K562 (cell line): ENCODE data around the gene HIRIP3. TPM values are rescaled to one million over a fixed set of nuclear protein-coding genes. Genes with fewer than 3 reads are reported as not detected.

Experiments
- ATAC-seq: fragments of 200-7000 bp; cut with Tn5 transposase; 3 replicates; pipeline ENCODE4 v1.9.1; 2020; ENCODE audit warnings: moderate library complexity
- BruUV-seq: library from RNA; stranded (reverse); fragments of 400-500 nt; replicated peaks from 2 replicates; lab custom pipeline; 2021; lab: Mats Ljungman, UMichigan
- CTCF ChIA-PET: fragments of 300-600 bp; formaldehyde crosslinking; extraction: SDS; loops from one replicate; lab custom pipeline; 2021; ENCODE audit warnings: low intra/inter-chr PET ratio; lab: Yijun Ruan, JAX
- POLR2A ChIA-PET: fragments of 300-600, 350-650 bp; sonication (Branson Sonifier 250); formaldehyde crosslinking; extraction: SDS; loops from one replicate; lab custom pipeline; 2021; ENCODE audit warnings: antibody characterized with exemption, inconsistent platforms; lab: Yijun Ruan, JAX
- DNase-seq, 4 experiments: peaks; one replicate each; pipeline versions ENCODE4 v3.0.0 to v3.0.0-alpha.2; 2011 to 2018; ENCODE audit warnings: low spot score in 3 of 4, mixed read lengths in 3 of 4; ENCODE audit errors: extremely low read depth in 1 of 4
- FAIRE-seq: peaks from 2 replicates; lab custom pipeline; 2011; peaks lifted over from hg19 to GRCh38; lab: Jason Lieb, UNC
- H2AFZ ChIP-seq: 2 replicates; pipeline ENCODE4 v1.6.0; 2011; ENCODE audit warnings: low read depth, low read length, control low read depth, inconsistent platforms
- H3K27ac ChIP-seq: fragments of 200-600 bp; 3 replicates; pipeline ENCODE4 v1.8.0; 2011; ENCODE audit warnings: low read depth, mild to moderate bottlenecking, control low read depth, inconsistent platforms, low read length, moderate library complexity, mixed read lengths; ENCODE audit errors: extremely low read depth
- H3K27me3 ChIP-seq, 2 experiments: fragments of 300-600 bp in 1 of 2; 2 replicates in 1 of 2; 3 replicates in 1 of 2; pipeline versions ENCODE4 v1.6.0 to v1.8.0; 2011; ENCODE audit warnings: inconsistent platforms in 2 of 2, low read length in 2 of 2, mild to moderate bottlenecking in 1 of 2, mixed read lengths in 1 of 2, moderate library complexity in 1 of 2; ENCODE audit not compliant: control insufficient read depth in 2 of 2, insufficient read depth in 2 of 2
- H3K36me3 ChIP-seq: fragments of 300-600 bp; 3 replicates; pipeline ENCODE4 v1.8.0; 2011; ENCODE audit warnings: mild to moderate bottlenecking, low read length, inconsistent platforms; ENCODE audit not compliant: control insufficient read depth, insufficient read depth
- H3K4me1 ChIP-seq, 2 experiments: fragments of 200-600 bp in 1 of 2; replicated peaks in 1 of 2; 2 replicates in 1 of 2; 3 replicates in 1 of 2; pipeline versions ENCODE4 v1.5.1 to v1.8.0; 2011; ENCODE audit warnings: inconsistent platforms in 2 of 2, low read length in 2 of 2, mild to moderate bottlenecking in 1 of 2, mixed read lengths in 1 of 2, moderate library complexity in 1 of 2; ENCODE audit not compliant: control insufficient read depth in 2 of 2, insufficient read depth in 2 of 2
- H3K4me2 ChIP-seq: 2 replicates; pipeline ENCODE4 v1.6.1; 2011; ENCODE audit warnings: low read length, control low read depth, inconsistent platforms, mixed read lengths; ENCODE audit not compliant: insufficient read depth
- H3K4me3 ChIP-seq: fragments of 200-600 bp; sonication (generic), shearing (Covaris generic); 2 replicates; pipeline ENCODE4 v1.5.1; 2016; ENCODE audit warnings: control low read depth, inconsistent platforms
- H3K79me2 ChIP-seq: fragments of 200-600 bp; 3 replicates; pipeline ENCODE4 v1.8.0; 2011; ENCODE audit warnings: low read length, inconsistent platforms; ENCODE audit not compliant: control insufficient read depth, insufficient read depth
- H3K9ac ChIP-seq, 2 experiments: 2 replicates each; pipeline versions ENCODE4 v1.6.0 to v1.6.1; 2011; ENCODE audit warnings: low read depth in 2 of 2, low read length in 2 of 2, control low read depth in 1 of 2, inconsistent platforms in 1 of 2, mild to moderate bottlenecking in 1 of 2, mixed read lengths in 1 of 2; ENCODE audit not compliant: insufficient read depth in 1 of 2
- H3K9me1 ChIP-seq: one replicate; pipeline ENCODE4 v1.6.0; 2011; ENCODE audit warnings: inconsistent platforms, mild to moderate bottlenecking, low read length, moderate library complexity; ENCODE audit not compliant: control insufficient read depth, insufficient read depth
- H3K9me3 ChIP-seq: replicated peaks from 2 replicates; pipeline ENCODE4 v1.5.1; 2011; ENCODE audit warnings: low read depth, low read length, inconsistent platforms; ENCODE audit not compliant: control insufficient read depth, insufficient read depth
- H4K20me1 ChIP-seq: replicated peaks from 2 replicates; pipeline ENCODE4 v1.6.1; 2011; ENCODE audit warnings: low read length, inconsistent platforms, mixed read lengths; ENCODE audit not compliant: control insufficient read depth, insufficient read depth
- ARID1B ChIP-seq: fragments of 450-650 bp; IDR thresholded peaks from 2 replicates; pipeline ENCODE4 v1.6.1; 2016; ENCODE audit warnings: antibody characterized with exemption, mild to moderate bottlenecking, inconsistent platforms
- CHAMP1 ChIP-seq: fragments of 450-650 bp; IDR thresholded peaks from 2 replicates; pipeline ENCODE4 v1.6.1; 2016; ENCODE audit warnings: mild to moderate bottlenecking
- CREB3 ChIP-seq: fragments of 450-650 bp; conservative IDR thresholded peaks from 2 replicates; pipeline ENCODE4 v1.6.1; 2016; ENCODE audit warnings: missing genetic modification characterization, low read depth, mild to moderate bottlenecking, missing compliant biosample characterization, moderate library complexity
- EHMT2 ChIP-seq: fragments of 450-650 bp; IDR thresholded peaks from 2 replicates; pipeline ENCODE4 v1.6.1; 2018; ENCODE audit warnings: antibody characterized with exemption
- HDAC1 ChIP-seq, 2 experiments: fragments of 450-650 bp; IDR thresholded peaks; 2 replicates each; pipeline ENCODE4 v1.6.1; 2016 to 2017; ENCODE audit warnings: inconsistent platforms in 1 of 2, mild to moderate bottlenecking in 1 of 2, moderate library complexity in 1 of 2
- KLF16 ChIP-seq: IDR thresholded peaks from 2 replicates; pipeline ENCODE4 v1.6.1; 2016; ENCODE audit warnings: antibody characterized with exemption
- PKNOX1 ChIP-seq: fragments of 450-650 bp; IDR thresholded peaks from 2 replicates; pipeline ENCODE4 v1.6.1; 2016
- SMAD2 ChIP-seq: fragments of 150-350 bp; IDR thresholded peaks from 2 replicates; pipeline ENCODE4 v1.6.1; 2014; ENCODE audit warnings: low read depth, mild to moderate bottlenecking, low read length
- SMAD4 ChIP-seq: fragments of 250-450 bp; sonication (Bioruptor Pico); conservative IDR thresholded peaks from 2 replicates; pipeline ENCODE4 v1.8.0; 2021; ENCODE audit warnings: inconsistent platforms, mild to moderate bottlenecking, moderate library complexity
- SMARCA4 ChIP-seq: fragments of 450-650 bp; IDR thresholded peaks from 2 replicates; pipeline ENCODE4 v1.6.1; 2016
- SMARCB1 ChIP-seq: IDR thresholded peaks from 2 replicates; pipeline ENCODE4 v1.6.1; 2011; ENCODE audit warnings: improper control_type of control experiment, low read depth; ENCODE audit not compliant: insufficient read length
- TCF15 ChIP-seq: fragments of 250-450 bp; sonication (Bioruptor Pico); IDR thresholded peaks from 2 replicates; pipeline ENCODE4 v1.8.0; 2022; ENCODE audit warnings: moderate library complexity, mild to moderate bottlenecking, inconsistent platforms
- U2AF2 ChIP-seq: fragments of 200-400 bp; formaldehyde crosslinking; optimal IDR thresholded peaks from 2 replicates; pipeline ENCODE3; 2017; ENCODE audit warnings: low read depth, mild to moderate bottlenecking, low read length
- YBX1 ChIP-seq: fragments of 450-650 bp; IDR thresholded peaks from 2 replicates; pipeline ENCODE4 v1.7.1; 2016; ENCODE audit warnings: mild to moderate bottlenecking
- ZFP30 ChIP-seq: fragments of 250-450 bp; sonication (Bioruptor Pico); IDR thresholded peaks from 2 replicates; pipeline ENCODE4 v1.8.0; 2022; ENCODE audit warnings: moderate library complexity, mild to moderate bottlenecking, inconsistent platforms, borderline replicate concordance
- ZNF217 ChIP-seq: sonication (generic); formaldehyde crosslinking; IDR thresholded peaks from 2 replicates; pipeline ENCODE4 v1.8.0; 2022; ENCODE audit warnings: mild to moderate bottlenecking, missing genetic modification reagents
- ZNF316 ChIP-seq: fragments of 450-650 bp; IDR thresholded peaks from 2 replicates; pipeline ENCODE4 v1.6.1; 2016
- ZNF655 ChIP-seq: fragments of 250-450 bp; sonication (Bioruptor Pico); IDR thresholded peaks from 2 replicates; pipeline ENCODE4 v1.5.0; 2021
- ZNF717 ChIP-seq: fragments of 250-450 bp; sonication (Bioruptor Pico); IDR thresholded peaks from 2 replicates; pipeline ENCODE4 v1.5.0; 2021
- WGBS: fragments of 100-300 bp; shearing (Covaris generic); methylation state at CpG from one replicate; pipeline ENCODE4 v1.1.6; 2016; ENCODE audit warnings: low coverage, mixed read lengths; ENCODE audit not compliant: insufficient coverage; ENCODE audit errors: missing lambda C conversion rate; 5-methylcytosine and 5-hydroxymethylcytosine counted together
- in situ Hi-C: fragments of 300-500 bp; cut with MboI; formaldehyde crosslinking; loops from 4 replicates; pipeline ENCODE4 v1.15.0; 2018; ENCODE audit warnings: inconsistent platforms, mixed read lengths
- intact Hi-C: fragments of 100-400 bp; cut with micrococcal nuclease; formaldehyde crosslinking; loops from 2 replicates; pipeline ENCODE4 v1.14.2; 2022
- polyA plus RNA-seq, 8 experiments: library from polyadenylated mRNA; depleted of rRNA in 4 of 8; stranded (reverse) in 5 of 8; unstranded in 3 of 8; fragments of >200 nt; fragmentation: Nextera tagmentation in 2 of 8; fragmentation: Illumina TruSeq in 1 of 8; extraction: Ambion mirVana in 2 of 8; extraction: Trizol in 1 of 8; gene quantifications; 2 replicates each; pipeline versions ENCODE4 v1.2.1 to v1.2.3, GENCODE V29; 2011 to 2014; ENCODE audit warnings: inconsistent platforms in 1 of 8, missing spikeins in 1 of 8
- total RNA-seq, 7 experiments: library from RNA; depleted of rRNA in 6 of 7; stranded (reverse); fragments of >200 nt in 6 of 7; fragmentation: Illumina TruSeq in 2 of 7; extraction: Trizol in 2 of 7; gene quantifications; 2 replicates each; pipeline versions ENCODE4 v1.2.1 to v1.2.3, GENCODE V29; 2011 to 2021; ENCODE audit warnings: low replicate concordance in 1 of 7

The HIRIP3 gene
- total and polyA plus RNA-seq, 9 of the 15 experiments (the other 6 are each of a cell fraction or from before 2014, with no cell fraction given) = 3.3 to 38.2 (median 18.2) TPM

DNA sequence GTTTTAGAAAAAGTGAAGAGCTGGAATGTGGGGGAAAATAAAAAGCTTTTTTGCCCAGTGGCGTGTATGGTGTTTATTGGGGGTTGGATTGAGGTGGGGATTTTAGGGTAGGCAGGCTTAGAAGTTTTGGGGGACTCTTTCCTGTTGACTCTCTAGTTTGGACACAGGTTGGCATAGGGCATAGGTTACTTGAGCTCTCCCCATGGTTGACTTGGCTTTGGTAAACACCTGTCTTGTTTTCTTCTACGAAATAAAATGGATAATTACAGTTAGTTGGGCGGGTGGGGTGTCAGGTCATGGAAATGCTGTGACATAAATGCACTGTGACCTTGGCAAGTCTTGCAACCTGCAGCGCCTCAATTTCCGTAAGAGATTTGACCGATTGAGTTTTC lies 22.4 kb downstream of the HIRIP3 start:
- FAIRE-seq (no peak), ATAC-seq (no peak), DNase-seq (no peak)
- peak overlapping the region; percentile 88 for H2AFZ ChIP-seq
- peak overlapping the region; percentile 65 for H3K27ac ChIP-seq
- H3K79me2 ChIP-seq = peaks cover 36% of the 10 kb centered on the region
- intact Hi-C loops (loop anchor here (1.0 kb wide), 1 partner anchor 30 kb away; no protein-coding TSS in a partner anchor), in situ Hi-C loops (no loop called here)
- no peak overlapping the region for H3K4me3 ChIP-seq
- ChIA-PET POLR2A (interaction anchor here (0.5 to 3.2 kb wide), 14 partner anchors 10 to 274 kb away, joined by 3 to 22 read pairs (median 4); partner anchors contain the start of genes KIF22 and TMEM219), CTCF (no interaction called here)
- BruUV-seq = no TSS peak
- peaks cover 26 to 30% of the 10 kb centered on the region in 2 experiments; a peak in 4 of 5 replicates for H3K4me1 ChIP-seq
- no peaks in the 10 kb centered on the region; the same call in 1 of the 2 replicates for H3K9me3 ChIP-seq
- peaks cover 23% of the 10 kb centered on the region for H4K20me1 ChIP-seq
- no peak overlapping the region for H3K4me2 ChIP-seq
- no peaks in the 10 kb centered on the region for H3K27me3 ChIP-seq
- peaks cover 3% of the 10 kb centered on the region for H3K9me1 ChIP-seq
- H3K9ac ChIP-seq = peak overlapping the region in 1 of 2 experiments; percentile 19; a peak in 1 of 4 replicates
- 83% methylated on average over 6 of the region's 6 CpGs for WGBS
- peaks cover 42% of the 10 kb centered on the region for H3K36me3 ChIP-seq
- no peak for TF ChIP-seq ZNF217 (CRISPR knock-in tag)
- TF ChIP-seq SMARCA4 = no peak
- no peak for TF ChIP-seq TCF15 (CRISPR knock-in tag)
- no peak for TF ChIP-seq U2AF2
- peak; percentile 71; the same call in 1 of the 2 replicates for TF ChIP-seq CREB3 (tag)
- no peak for TF ChIP-seq PKNOX1
- no peak for TF ChIP-seq ZNF717
- no peak for TF ChIP-seq EHMT2
- 0 out of 2 replicates have a peak, but pooled peaks have one; percentile 12 for TF ChIP-seq ARID1B
- no peak for TF ChIP-seq SMARCB1
- peak; percentile 2; the same call in 1 of the 2 replicates for TF ChIP-seq ZNF316
- no peak for TF ChIP-seq HDAC1 (IDR thresholded peaks at IDR 0.05)
- TF ChIP-seq ZNF655 (CRISPR knock-in tag) = no peak
- TF ChIP-seq KLF16 = no peak
- TF ChIP-seq CHAMP1 = no peak
- TF ChIP-seq ZFP30 (CRISPR knock-in tag) = no peak
- 0 out of 2 replicates have a peak, but pooled peaks have one; percentile 72 for TF ChIP-seq SMAD4 (CRISPR knock-in tag)
- TF ChIP-seq YBX1 = no peak
- TF ChIP-seq SMAD2 = no peak
